Hematopoietic multipotent progenitor cell treated with erythropoietin and hydrocortisone succinate and interleukin-3 and kit ligand, for 15 days (in vitro differentiated cells): Measurements from ENCODE around the gene IFT88.

Experiments
- DNase-seq: peaks from one replicate; pipeline ENCODE4 v3.0.0-alpha.2; 2015; ENCODE audit warnings: low spot score

The IFT88 gene

DNA sequence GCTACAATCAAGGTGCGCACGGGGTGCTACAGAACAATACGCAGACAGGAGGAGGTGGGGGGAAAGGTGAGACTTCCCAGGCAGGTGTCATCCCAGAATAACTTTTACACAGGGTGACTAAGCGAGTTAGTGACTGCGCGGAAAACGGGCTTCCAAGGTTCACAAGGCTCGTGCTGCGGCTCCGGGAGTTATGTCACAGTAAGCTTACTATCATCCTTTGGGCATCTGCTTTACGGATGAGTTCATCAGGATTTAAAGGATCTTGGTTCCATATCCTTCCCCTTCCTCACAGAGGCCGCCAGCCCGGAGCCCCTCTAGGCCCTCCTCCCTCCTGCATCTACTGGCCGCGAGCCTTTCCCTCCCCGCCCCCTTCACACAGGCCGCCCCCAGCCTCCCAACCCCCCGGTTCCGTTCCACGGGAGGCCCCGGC, 474 bp upstream of the IFT88 start:
- DNase-seq: peak; percentile 29

- DNase-seq: no peak
Measured at GRCh38 chr13:20567881-20568528, 1.0 kb downstream of the IFT88 start.

- no peak for DNase-seq
Measured at GRCh38 chr13:20570517-20570916, 3.6 kb downstream of the IFT88 start.

GRCh38 chr13:20571676-20572075, 4.7 kb downstream of the IFT88 start:
- no peak for DNase-seq

DNA sequence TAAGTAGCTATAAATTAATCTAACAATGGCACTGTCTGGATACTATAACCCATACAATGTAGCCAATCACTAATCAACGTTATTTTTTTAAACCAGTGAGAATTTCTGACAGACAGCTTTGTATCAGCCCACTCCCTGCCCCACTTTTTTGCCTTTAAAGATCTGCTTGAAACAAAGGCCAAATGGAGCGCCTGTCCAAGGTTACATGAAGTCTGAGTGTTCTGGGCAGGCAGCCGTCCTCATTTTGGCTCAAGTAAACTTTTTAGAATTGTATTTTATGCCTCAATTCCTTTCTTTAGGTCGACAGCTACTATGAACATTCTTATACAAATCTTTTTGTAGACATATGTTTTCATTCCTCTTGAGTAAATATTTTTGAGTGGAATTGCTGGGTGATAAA, 6.2 kb downstream of the IFT88 start:
- DNase-seq: no peak

DNA sequence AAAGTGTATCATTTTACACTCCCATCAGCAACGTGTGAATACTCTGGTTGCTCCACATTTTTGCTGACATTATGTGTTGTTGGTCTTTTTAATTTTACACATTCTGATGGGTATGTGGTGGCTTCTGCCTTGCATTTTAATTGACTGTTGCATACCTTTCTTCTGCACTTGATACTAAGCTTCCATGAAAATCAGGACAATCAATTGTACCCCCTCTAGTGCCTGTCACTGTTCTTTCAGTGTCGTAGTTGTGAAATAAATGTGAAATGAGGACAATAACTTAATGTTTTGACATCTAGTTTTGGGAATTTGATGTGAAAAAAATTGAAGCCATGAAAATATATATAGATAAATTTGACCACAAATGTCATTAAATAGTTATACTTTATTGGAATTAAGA, 6.7 kb downstream of the IFT88 start:
- DNase-seq: no peak

DNA sequence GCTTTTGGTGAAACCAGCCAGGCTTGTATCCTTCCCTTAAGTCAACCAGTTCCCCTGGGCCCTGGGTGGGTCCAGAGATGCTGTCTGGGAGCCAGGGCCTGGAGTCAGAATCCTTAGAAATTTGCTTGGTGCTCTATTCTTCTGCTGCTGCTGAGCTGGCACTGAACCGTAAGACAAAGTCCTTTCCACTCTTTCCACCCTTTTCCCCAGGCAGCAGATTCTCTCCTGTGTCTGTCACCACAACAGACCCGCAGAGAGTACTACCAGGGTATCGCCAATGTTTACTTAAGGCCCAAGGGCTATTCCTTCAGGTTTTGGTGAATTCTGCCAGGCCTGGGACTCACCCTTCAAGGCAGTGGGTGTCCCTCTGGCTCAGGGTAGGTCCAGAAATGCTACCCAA, 12.2 kb downstream of the IFT88 start:
- DNase-seq: no peak

DNA sequence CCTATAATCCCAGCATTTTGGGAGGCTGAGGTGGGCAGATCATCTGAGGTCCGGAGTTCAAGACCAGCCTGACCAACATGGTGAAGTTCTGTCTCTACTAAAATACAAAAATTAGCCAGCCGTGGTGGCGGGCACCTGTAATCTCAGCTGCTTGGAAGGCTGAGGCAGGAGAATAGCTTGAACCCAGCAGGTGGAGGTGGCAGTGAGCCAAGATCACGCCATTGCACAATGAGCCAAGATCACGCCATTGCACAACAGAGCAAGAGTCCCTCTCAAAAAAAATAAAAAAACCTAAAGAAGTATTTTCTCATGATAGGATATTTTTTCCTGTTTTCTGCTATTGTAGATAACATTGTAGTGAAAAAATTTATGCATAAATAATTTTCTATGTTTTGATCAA, 13.3 kb downstream of the IFT88 start:
- no peak for DNase-seq

DNA sequence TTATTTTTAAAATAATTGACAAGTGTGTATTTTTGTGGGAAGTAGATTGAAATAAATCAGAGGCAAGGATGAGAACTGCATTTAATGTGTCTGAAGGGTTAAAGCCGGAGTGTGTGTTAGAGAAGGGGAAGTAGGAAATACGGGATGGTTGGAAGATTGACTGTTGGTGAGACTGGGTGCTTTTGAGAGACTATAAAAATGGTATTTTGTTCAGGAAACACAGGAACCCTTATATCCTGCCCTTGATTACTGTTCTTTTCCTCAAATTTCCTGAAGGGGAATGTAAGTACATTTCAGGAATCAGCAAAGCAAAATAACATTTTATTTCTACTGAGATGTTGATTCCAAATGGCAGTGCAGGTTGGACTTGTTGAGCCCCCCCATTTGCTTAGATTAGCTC, 15.1 kb downstream of the IFT88 start:
- no peak for DNase-seq

GRCh38 chr13:20583803-20584293, 16.9 kb downstream of the IFT88 start:
- no peak for DNase-seq

- DNase-seq: no peak
Measured at GRCh38 chr13:20585371-20585770, 18.4 kb downstream of the IFT88 start.

GRCh38 chr13:20588529-20589110, 21.7 kb downstream of the IFT88 start:
- DNase-seq: no peak

- DNase-seq: no peak
Measured at GRCh38 chr13:20590561-20590960, 23.6 kb downstream of the IFT88 start.

DNA sequence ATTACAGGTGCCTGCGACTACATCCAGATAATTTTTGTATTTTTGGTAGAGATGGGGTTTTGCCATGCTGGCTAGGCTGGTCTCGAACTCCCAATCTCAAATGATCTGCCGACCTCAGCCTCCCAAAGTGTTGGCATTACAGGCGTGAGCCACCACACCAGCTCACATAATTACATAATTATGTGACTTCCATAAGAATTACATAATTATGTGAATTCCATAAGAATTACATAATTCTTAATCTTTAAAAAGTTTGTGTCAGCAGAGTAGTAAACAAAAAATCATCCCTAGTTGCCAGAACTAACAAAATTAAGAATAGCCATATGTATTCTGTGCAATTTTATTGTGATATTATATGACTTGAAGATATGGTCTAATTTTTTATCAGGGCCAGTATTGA, 25.6 kb downstream of the IFT88 start:
- no peak for DNase-seq

GRCh38 chr13:20594280-20594679, 27.3 kb downstream of the IFT88 start:
- DNase-seq: no peak

DNA sequence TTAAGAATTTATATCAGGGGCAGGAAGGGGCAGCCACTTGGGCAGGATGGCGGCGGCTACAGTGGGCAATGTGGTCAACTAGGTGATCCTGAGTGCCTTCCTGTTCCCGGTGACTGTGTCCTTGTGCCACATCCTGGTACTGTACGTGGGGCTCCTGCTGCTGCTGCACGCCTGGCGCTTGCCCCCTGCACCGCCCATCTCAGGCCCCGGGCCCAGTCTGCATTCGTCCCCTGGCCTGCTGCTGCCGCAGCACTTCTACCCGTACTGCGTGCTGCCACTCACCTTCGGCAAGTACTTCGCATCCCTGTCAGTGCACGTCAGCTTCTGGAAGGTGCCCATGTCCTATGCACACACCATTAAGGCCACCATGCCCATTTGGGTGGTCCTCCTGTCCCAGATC, 40.1 kb downstream of the IFT88 start:
- DNase-seq: no peak

- DNase-seq: no peak
Measured at GRCh38 chr13:20608438-20609020, 41.6 kb downstream of the IFT88 start.

GRCh38 chr13:20609145-20609544, 42.2 kb downstream of the IFT88 start:
- DNase-seq: no peak

GRCh38 chr13:20610006-20610405, 43.0 kb downstream of the IFT88 start:
- no peak for DNase-seq

GRCh38 chr13:20616059-20616797, 49.3 kb downstream of the IFT88 start:
- no peak for DNase-seq

DNA sequence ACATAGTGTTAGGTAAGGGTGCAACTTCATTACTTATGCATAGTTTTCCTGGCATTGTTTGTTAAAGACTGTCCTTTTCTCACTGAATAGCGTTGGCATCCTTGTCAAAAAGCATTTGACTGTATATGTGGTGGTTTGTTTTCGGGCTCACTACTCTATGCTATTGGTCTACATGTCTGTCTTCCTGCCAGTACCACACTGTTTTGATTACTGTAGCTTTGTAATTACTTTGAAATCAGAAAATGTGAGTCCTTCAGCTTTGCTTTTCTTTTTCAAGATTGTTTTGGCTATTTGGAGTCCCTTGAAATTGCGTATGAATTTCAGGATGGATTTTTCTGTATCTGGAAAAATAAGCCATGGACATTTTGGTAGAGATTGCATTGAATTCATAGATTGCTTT, 56.0 kb downstream of the IFT88 start:
- DNase-seq: no peak

GRCh38 chr13:20624213-20624612, 57.3 kb downstream of the IFT88 start:
- DNase-seq: no peak

DNA sequence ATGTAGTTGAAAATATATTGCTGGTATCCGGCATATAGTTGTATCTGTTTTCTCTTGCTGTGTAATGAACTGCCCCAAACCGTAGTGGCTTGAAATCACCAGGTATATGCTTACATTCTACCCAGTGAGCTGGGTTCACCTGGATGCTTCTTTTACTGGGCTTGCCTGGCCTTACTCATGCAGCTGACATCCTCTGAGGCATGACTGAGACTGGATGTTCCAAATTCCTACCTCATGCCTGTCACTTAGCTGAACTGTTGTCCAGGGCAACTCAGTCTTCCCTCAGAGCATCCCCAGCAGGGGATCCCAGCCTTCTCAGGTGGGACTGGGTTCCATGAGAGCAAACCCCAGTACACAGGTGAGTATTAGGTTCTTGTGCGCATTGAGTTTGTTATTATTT, 66.8 kb downstream of the IFT88 start:
- no peak for DNase-seq
